ENCODE measurements around the gene CNPY1. TPM values are rescaled to one million over a fixed set of nuclear protein-coding genes. Genes with fewer than 3 reads are reported as not detected.

Gene CNPY1
- total RNA-seq, 1 donor from 2014 or later, result not detected

GRCh38 chr7:155578016-155578415 lies 31.7 kb upstream of the CNPY1 start:
- Mint-ChIP-seq H3K9me3 (ENCODE audit: unreplicated experiment) (no peaks in the 10 kb centered on the region), H3K4me3 (ENCODE audit: unreplicated experiment) (no peak overlapping the region), H3K4me1 (ENCODE audit: low read depth, unreplicated experiment) (no peaks in the 10 kb centered on the region), H3K27ac (ENCODE audit: unreplicated experiment) (no peak overlapping the region), H3K27me3 (ENCODE audit: unreplicated experiment) (peaks cover 2% of the 10 kb centered on the region), H3K36me3 (ENCODE audit: unreplicated experiment) (no peaks in the 10 kb centered on the region)
- DNase-seq, result no peak
- TF ChIP-seq, protein P1, sequence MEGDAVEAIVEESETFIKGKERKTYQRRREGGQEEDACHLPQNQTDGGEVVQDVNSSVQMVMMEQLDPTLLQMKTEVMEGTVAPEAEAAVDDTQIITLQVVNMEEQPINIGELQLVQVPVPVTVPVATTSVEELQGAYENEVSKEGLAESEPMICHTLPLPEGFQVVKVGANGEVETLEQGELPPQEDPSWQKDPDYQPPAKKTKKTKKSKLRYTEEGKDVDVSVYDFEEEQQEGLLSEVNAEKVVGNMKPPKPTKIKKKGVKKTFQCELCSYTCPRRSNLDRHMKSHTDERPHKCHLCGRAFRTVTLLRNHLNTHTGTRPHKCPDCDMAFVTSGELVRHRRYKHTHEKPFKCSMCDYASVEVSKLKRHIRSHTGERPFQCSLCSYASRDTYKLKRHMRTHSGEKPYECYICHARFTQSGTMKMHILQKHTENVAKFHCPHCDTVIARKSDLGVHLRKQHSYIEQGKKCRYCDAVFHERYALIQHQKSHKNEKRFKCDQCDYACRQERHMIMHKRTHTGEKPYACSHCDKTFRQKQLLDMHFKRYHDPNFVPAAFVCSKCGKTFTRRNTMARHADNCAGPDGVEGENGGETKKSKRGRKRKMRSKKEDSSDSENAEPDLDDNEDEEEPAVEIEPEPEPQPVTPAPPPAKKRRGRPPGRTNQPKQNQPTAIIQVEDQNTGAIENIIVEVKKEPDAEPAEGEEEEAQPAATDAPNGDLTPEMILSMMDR (IDR thresholded peaks at IDR 0.05; ENCODE audit: partially characterized antibody, unreplicated experiment), result no peak

DNA sequence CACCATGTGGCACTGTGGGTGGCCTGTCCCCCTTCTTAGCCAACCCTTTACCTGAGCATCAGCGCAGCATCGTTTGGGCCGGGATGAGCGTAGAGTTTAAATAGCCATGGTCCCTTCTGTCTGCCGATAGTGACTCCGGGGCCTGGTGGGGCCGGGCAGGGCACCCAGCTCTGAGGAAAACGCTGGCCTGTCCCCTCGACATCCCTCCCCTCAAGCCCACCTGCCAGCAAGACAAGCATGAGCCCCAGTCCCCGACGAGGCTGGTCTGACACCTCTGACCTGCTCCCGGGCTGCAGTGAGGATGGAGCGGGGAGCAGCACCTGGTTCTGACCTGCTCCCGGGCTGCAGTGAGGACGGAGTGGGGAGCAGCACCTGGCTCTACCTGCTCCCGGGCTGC lies 31.1 kb upstream of the CNPY1 start:
- no peak for DNase-seq

DNA sequence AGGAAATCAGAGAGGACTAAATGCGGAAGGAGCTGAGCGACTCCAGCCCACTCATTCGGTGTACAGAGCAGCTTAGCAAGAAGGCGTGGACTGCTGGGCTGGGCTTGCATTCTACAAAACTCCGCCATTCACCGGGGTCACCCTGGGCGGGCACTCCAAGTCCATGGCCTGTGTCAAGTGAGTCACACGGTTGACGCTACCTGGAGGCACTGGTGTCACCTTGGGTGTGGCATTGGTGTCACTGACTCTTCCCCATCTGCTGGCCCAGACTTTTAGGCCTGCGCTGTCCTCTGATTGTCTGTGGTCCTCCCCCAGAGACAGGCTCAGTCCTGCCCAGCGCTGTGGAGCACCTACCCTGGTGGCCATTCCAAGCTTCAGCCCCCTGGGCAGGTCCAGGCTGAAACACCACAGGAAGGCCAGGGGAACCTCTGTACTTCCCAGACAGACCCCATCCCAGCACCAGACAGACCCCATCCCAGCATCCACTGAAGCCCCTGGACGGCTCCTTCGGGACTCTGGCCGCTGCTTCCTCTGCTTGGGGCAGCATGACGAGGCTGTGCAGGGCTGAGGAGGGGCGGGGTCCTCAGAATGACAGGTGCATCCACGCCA lies 30.6 kb upstream of the CNPY1 start:
- Mint-ChIP-seq H3K27ac (ENCODE audit: unreplicated experiment) (no peak overlapping the region), H3K27me3 (ENCODE audit: unreplicated experiment) (peaks cover 2% of the 10 kb centered on the region), H3K4me1 (ENCODE audit: low read depth, unreplicated experiment) (no peaks in the 10 kb centered on the region), H3K4me3 (ENCODE audit: unreplicated experiment) (no peak overlapping the region), H3K9me3 (ENCODE audit: unreplicated experiment) (peaks cover 2% of the 10 kb centered on the region), H3K36me3 (ENCODE audit: unreplicated experiment) (no peaks in the 10 kb centered on the region)
- TF ChIP-seq, protein P1 (IDR thresholded peaks at IDR 0.05; ENCODE audit: partially characterized antibody, unreplicated experiment), result no peak
- DNase-seq, result no peak

More for the DNA sequence above, 31.1 kb upstream of the CNPY1 start:
- Mint-ChIP-seq H3K4me3 (ENCODE audit: unreplicated experiment) (no peak overlapping the region), H3K36me3 (ENCODE audit: unreplicated experiment) (no peaks in the 10 kb centered on the region), H3K27ac (ENCODE audit: unreplicated experiment) (no peak overlapping the region), H3K9me3 (ENCODE audit: unreplicated experiment) (peaks cover 1% of the 10 kb centered on the region), H3K4me1 (ENCODE audit: low read depth, unreplicated experiment) (no peaks in the 10 kb centered on the region), H3K27me3 (ENCODE audit: unreplicated experiment) (peaks cover 2% of the 10 kb centered on the region)
- TF ChIP-seq, protein P1 (IDR thresholded peaks at IDR 0.05; ENCODE audit: partially characterized antibody, unreplicated experiment), result no peak

- Mint-ChIP-seq H3K27me3 (ENCODE audit: unreplicated experiment) (peaks cover 2% of the 10 kb centered on the region), H3K4me1 (ENCODE audit: low read depth, unreplicated experiment) (no peaks in the 10 kb centered on the region), H3K36me3 (ENCODE audit: unreplicated experiment) (no peaks in the 10 kb centered on the region), H3K9me3 (ENCODE audit: unreplicated experiment) (peaks cover 2% of the 10 kb centered on the region), H3K4me3 (ENCODE audit: unreplicated experiment) (no peak overlapping the region), H3K27ac (ENCODE audit: unreplicated experiment) (no peak overlapping the region)
- DNase-seq, result no peak
- TF ChIP-seq, protein P1 (IDR thresholded peaks at IDR 0.05; ENCODE audit: partially characterized antibody, unreplicated experiment), result no peak
Measured at GRCh38 chr7:155576416-155576815, 30.1 kb upstream of the CNPY1 start.

DNA sequence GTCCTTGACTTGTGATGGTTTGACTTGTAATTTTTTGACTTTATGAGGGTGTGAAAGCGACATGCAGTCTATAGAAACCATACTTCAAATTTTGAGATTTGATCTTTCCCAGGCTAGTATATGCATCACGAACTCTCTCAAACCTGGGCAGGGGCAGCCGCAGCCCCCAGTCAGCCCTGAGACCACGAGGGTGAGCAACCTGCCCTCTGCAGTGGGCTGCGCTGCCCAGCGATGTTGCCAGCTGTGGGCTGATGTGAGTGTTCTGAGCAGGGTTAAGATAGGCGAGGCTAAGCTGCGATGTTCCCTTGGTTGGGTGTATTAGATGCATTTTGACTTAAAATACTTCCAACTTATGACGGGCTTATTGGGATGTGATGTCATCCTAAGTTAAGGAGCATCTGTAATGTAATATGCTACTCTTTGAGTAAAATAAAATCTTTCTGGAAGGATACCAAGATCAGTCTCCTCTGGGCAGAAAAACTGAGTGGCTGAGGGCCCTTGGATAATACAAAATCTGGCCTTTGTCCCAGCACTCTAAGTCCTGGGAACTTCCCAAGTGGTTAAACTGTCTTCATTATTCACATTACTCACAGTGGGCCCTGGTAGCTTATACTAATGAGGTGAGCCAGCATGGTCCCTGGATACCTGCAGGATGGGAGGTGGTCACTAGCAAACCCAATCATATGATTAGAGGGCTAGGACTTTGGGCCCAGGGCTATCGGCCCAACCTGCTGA lies 28.4 kb upstream of the CNPY1 start:
- Mint-ChIP-seq H3K4me3 (ENCODE audit: unreplicated experiment) (no peak overlapping the region), H3K36me3 (ENCODE audit: unreplicated experiment) (no peaks in the 10 kb centered on the region), H3K27ac (ENCODE audit: unreplicated experiment) (no peak overlapping the region), H3K4me1 (ENCODE audit: low read depth, unreplicated experiment) (no peaks in the 10 kb centered on the region), H3K9me3 (ENCODE audit: unreplicated experiment) (peaks cover 2% of the 10 kb centered on the region), H3K27me3 (ENCODE audit: unreplicated experiment) (peaks cover 2% of the 10 kb centered on the region)
- DNase-seq, result no peak
- TF ChIP-seq, protein P1 (IDR thresholded peaks at IDR 0.05; ENCODE audit: partially characterized antibody, unreplicated experiment), result no peak
